Measurements from ENCODE around the gene CDC25C. TPM values are rescaled to one million over a fixed set of nuclear protein-coding genes. Genes with fewer than 3 reads are reported as not detected.
"Not testable (repeated sequence)": the region's sequence is repeated elsewhere in the genome, so short reads cannot be mapped to it uniquely, and the experiment has no call there.

CDC25C gene
- total and polyA plus RNA-seq, 2 experiments from 2014 or later: 2.9 to 4.5 TPM

- peak overlapping the region; percentile 95 for H2AFZ ChIP-seq
- H3K9ac ChIP-seq: peak overlapping the region; percentile 81
- no peaks in the 10 kb centered on the region for H3K36me3 ChIP-seq (ENCODE audit: low read depth)
- no peaks in the 10 kb centered on the region for H3F3A ChIP-seq (ENCODE audit: insufficient read depth)
- H3K4me3 ChIP-seq: peak overlapping the region; percentile 85
- H3K9me3 ChIP-seq (ENCODE audit: low read depth): no peaks in the 10 kb centered on the region
- H3K27ac ChIP-seq: peak overlapping the region; percentile 32
- TF ChIP-seq EZH2 (IDR thresholded peaks at IDR 0.05; ENCODE audit: insufficient read depth, poor library complexity, severe bottlenecking) (no peak), EZH2phosphoT487 (IDR thresholded peaks at IDR 0.05; ENCODE audit: insufficient read depth, low read depth) (no peak)
- no peaks in the 10 kb centered on the region for H3K27me3 ChIP-seq (replicated peaks; ENCODE audit: insufficient read depth)
- in situ Hi-C loops (cut with MboI): no loop called here
- peaks cover 17% of the 10 kb centered on the region; the same call in 1 of the 2 replicates for H3K79me2 ChIP-seq (ENCODE audit: insufficient read depth)
- no peaks in the 10 kb centered on the region for H3K9me2 ChIP-seq (ENCODE audit: insufficient read depth)
- peak; percentile 48 for DNase-seq
- 2 to 4% methylated on average over 12 of the region's 12 CpGs for WGBS, 2 experiments (ENCODE audit: low coverage in 1 of 2, low lambda C conversion rate in 2 of 2, missing lambda C conversion rate in 2 of 2)
- H3K4me2 ChIP-seq (ENCODE audit: unreplicated experiment): peak overlapping the region; percentile 96
- no peaks in the 10 kb centered on the region for H4K20me1 ChIP-seq (ENCODE audit: insufficient read depth)
- 0 out of 2 replicates have a peak, but pooled peaks cover 6% of the 10 kb centered on the region for H3K4me1 ChIP-seq (ENCODE audit: insufficient read depth)
Measured at GRCh38 chr5:138330813-138331448, 673 bp downstream of the CDC25C start.

GRCh38 chr5:138318211-138318610, 13.4 kb downstream of the CDC25C start:
- DNase-seq; H2AFZ ChIP-seq; H3K4me1 ChIP-seq (ENCODE audit: insufficient read depth); H3K36me3 ChIP-seq (ENCODE audit: low read depth); H3K9ac ChIP-seq; H3F3A ChIP-seq (ENCODE audit: insufficient read depth); H3K4me2 ChIP-seq (ENCODE audit: unreplicated experiment); H3K27ac ChIP-seq; H3K79me2 ChIP-seq (ENCODE audit: insufficient read depth); in situ Hi-C loops (cut with MboI); H3K9me3 ChIP-seq (ENCODE audit: low read depth); H3K27me3 ChIP-seq (replicated peaks; ENCODE audit: insufficient read depth); H4K20me1 ChIP-seq (ENCODE audit: insufficient read depth); H3K9me2 ChIP-seq (ENCODE audit: insufficient read depth); H3K4me3 ChIP-seq: not testable (repeated sequence)
- WGBS, 2 experiments (ENCODE audit: low coverage in 1 of 2, low lambda C conversion rate in 2 of 2, missing lambda C conversion rate in 2 of 2): 95 to 99% methylated on average over 4 of the region's 4 CpGs

- H3K9me2 ChIP-seq (ENCODE audit: insufficient read depth): no peaks in the 10 kb centered on the region
- no peaks in the 10 kb centered on the region for H3K27me3 ChIP-seq (replicated peaks; ENCODE audit: insufficient read depth)
- no peak overlapping the region for H3K27ac ChIP-seq
- WGBS, 2 experiments (ENCODE audit: low coverage in 1 of 2, low lambda C conversion rate in 2 of 2, missing lambda C conversion rate in 2 of 2): 64 to 71% methylated on average over 3 of the region's 3 CpGs
- H3K9me3 ChIP-seq (ENCODE audit: low read depth): no peaks in the 10 kb centered on the region
- TF ChIP-seq EZH2 (IDR thresholded peaks at IDR 0.05; ENCODE audit: insufficient read depth, poor library complexity, severe bottlenecking) (no peak), EZH2phosphoT487 (IDR thresholded peaks at IDR 0.05; ENCODE audit: insufficient read depth, low read depth) (no peak)
- H3K4me1 ChIP-seq (ENCODE audit: insufficient read depth): no peaks in the 10 kb centered on the region
- no peaks in the 10 kb centered on the region for H3K36me3 ChIP-seq (ENCODE audit: low read depth)
- no peak overlapping the region for H3K4me2 ChIP-seq (ENCODE audit: unreplicated experiment)
- H3K9ac ChIP-seq: no peak overlapping the region
- H3F3A ChIP-seq (ENCODE audit: insufficient read depth): no peaks in the 10 kb centered on the region
- H3K4me3 ChIP-seq: no peak overlapping the region
- no peaks in the 10 kb centered on the region for H3K79me2 ChIP-seq (ENCODE audit: insufficient read depth)
- DNase-seq: no peak
- H2AFZ ChIP-seq: no peak overlapping the region
- no peaks in the 10 kb centered on the region for H4K20me1 ChIP-seq (ENCODE audit: insufficient read depth)
- in situ Hi-C loops (cut with MboI): no loop called here
Measured at GRCh38 chr5:138316355-138316754, 15.2 kb downstream of the CDC25C start.

GRCh38 chr5:138315751-138316278, 15.8 kb downstream of the CDC25C start:
- H3K4me1 ChIP-seq (ENCODE audit: insufficient read depth): no peaks in the 10 kb centered on the region
- H3K9me2 ChIP-seq (ENCODE audit: insufficient read depth): no peaks in the 10 kb centered on the region
- TF ChIP-seq EZH2phosphoT487 (IDR thresholded peaks at IDR 0.05; ENCODE audit: insufficient read depth, low read depth): no peak
- TF ChIP-seq EZH2 (IDR thresholded peaks at IDR 0.05; ENCODE audit: insufficient read depth, poor library complexity, severe bottlenecking): no peak
- H3K27me3 ChIP-seq (replicated peaks; ENCODE audit: insufficient read depth): no peaks in the 10 kb centered on the region
- no peak overlapping the region for H3K4me2 ChIP-seq (ENCODE audit: unreplicated experiment)
- H3F3A ChIP-seq (ENCODE audit: insufficient read depth): no peaks in the 10 kb centered on the region
- no peak overlapping the region for H2AFZ ChIP-seq
- in situ Hi-C loops (cut with MboI): no loop called here
- H3K27ac ChIP-seq: no peak overlapping the region
- no peak overlapping the region for H3K4me3 ChIP-seq
- H3K9ac ChIP-seq: no peak overlapping the region
- no peaks in the 10 kb centered on the region for H3K9me3 ChIP-seq (ENCODE audit: low read depth)
- 97 to 98% methylated on average over 5 to 7 of the region's 7 CpGs for WGBS, 2 experiments (ENCODE audit: low coverage in 1 of 2, low lambda C conversion rate in 2 of 2, missing lambda C conversion rate in 2 of 2)
- DNase-seq: no peak
- H3K36me3 ChIP-seq (ENCODE audit: low read depth): no peaks in the 10 kb centered on the region
- H3K79me2 ChIP-seq (ENCODE audit: insufficient read depth): no peaks in the 10 kb centered on the region
- H4K20me1 ChIP-seq (ENCODE audit: insufficient read depth): no peaks in the 10 kb centered on the region

All from GM23248 (cell line).